ENCODE results near the gene BCL6B. TPM values are rescaled to one million over a fixed set of nuclear protein-coding genes. Genes with fewer than 3 reads are reported as not detected.

Gene BCL6B
- total RNA-seq, 4 donors from 2014 or later, result 1.9 to 8.1 (median 3.2) TPM

DNA sequence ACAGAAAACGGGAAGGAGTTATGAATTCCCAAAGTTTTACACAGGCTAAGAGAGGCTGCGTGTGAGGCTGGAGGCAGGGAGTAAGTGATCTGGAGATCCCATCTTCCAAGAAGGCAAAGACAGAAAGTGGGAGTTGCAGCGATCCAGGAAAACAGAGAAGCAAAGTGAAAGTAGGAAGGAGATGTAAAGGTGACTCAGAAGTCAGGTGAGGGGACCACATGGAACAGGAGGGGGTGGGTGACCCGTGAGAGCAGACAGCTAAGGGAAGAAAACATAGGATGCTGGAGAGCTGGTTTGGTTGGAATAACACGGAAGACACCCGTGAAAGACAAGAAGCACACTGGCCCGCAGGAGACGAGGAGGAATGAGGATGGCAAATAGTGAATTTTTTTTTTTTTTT is 25.7 kb upstream of the BCL6B start:
- H3K27ac ChIP-seq, result no peak overlapping the region
- WGBS, 2 donors, result 92 to 93% methylated on average over 8 of the region's 8 CpGs
- peaks cover 3 to 56% (median 7%) of the 10 kb centered on the region in 3 donors for H3K36me3 ChIP-seq
- DNase-seq (ENCODE audit: low spot score in 2 of 2), result no peak
- no peaks in the 10 kb centered on the region for H3K9me3 ChIP-seq
- H3K4me3 ChIP-seq, result no peak overlapping the region
- peaks cover 0 to 7% of the 10 kb centered on the region in 2 donors for H3K27me3 ChIP-seq
- TF ChIP-seq, protein P1, sequence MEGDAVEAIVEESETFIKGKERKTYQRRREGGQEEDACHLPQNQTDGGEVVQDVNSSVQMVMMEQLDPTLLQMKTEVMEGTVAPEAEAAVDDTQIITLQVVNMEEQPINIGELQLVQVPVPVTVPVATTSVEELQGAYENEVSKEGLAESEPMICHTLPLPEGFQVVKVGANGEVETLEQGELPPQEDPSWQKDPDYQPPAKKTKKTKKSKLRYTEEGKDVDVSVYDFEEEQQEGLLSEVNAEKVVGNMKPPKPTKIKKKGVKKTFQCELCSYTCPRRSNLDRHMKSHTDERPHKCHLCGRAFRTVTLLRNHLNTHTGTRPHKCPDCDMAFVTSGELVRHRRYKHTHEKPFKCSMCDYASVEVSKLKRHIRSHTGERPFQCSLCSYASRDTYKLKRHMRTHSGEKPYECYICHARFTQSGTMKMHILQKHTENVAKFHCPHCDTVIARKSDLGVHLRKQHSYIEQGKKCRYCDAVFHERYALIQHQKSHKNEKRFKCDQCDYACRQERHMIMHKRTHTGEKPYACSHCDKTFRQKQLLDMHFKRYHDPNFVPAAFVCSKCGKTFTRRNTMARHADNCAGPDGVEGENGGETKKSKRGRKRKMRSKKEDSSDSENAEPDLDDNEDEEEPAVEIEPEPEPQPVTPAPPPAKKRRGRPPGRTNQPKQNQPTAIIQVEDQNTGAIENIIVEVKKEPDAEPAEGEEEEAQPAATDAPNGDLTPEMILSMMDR (IDR thresholded peaks at IDR 0.05), result no peak
- no peak for TF ChIP-seq EP300 (IDR thresholded peaks at IDR 0.05)
- no peak for TF ChIP-seq POLR2A (IDR thresholded peaks at IDR 0.05)
- H3K4me1 ChIP-seq, result peaks cover 0 to 15% (median 4%) of the 10 kb centered on the region in 4 donors

DNA sequence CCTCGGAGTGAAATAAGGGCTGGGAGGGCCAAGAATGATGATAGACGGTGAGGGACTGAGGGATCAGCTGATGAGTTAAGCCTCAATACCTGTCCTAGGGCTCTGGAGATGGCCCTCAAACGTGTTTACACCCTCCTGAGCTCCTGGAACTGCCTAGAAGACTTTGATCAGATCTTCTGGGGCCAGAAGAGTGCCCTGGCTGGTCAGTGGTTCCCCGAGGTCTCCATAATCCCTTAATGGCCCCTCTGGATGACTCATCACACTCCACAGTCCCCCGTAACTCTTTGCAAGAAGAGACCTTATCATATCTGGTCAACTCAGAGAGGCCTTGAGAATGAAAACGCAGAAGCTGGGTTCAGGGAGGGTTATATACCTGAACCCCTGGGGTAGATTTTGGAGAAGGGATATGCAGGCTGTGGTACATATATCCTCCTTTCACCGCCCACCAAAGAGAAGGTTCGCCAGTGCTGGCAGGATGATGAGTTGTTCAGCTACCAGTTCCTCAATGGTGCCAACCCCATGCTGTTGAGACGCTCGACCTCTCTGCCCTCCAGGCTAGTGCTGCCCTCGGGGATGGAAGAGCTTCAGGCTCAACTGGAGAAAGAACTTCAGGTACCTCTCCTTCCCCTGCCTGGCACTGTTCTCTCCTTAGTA is 23.9 kb upstream of the BCL6B start:
- 82% methylated on average over 11 of the region's 11 CpGs for WGBS, 2 donors
- TF ChIP-seq, protein P1 (IDR thresholded peaks at IDR 0.05), result no peak
- TF ChIP-seq POLR2A (IDR thresholded peaks at IDR 0.05) (no peak), EP300 (IDR thresholded peaks at IDR 0.05) (no peak)
- DNase-seq (ENCODE audit: low spot score in 2 of 2), result no peak
- Histone ChIP-seq H3K9me3 (no peaks in the 10 kb centered on the region), H3K4me1 (peaks cover 0 to 15% (median 4%) of the 10 kb centered on the region in 4 donors), H3K27me3 (peaks cover 0 to 7% of the 10 kb centered on the region in 2 donors), H3K27ac (no peak overlapping the region), H3K36me3 (peaks cover 3 to 72% (median 7%) of the 10 kb centered on the region in 3 donors), H3K4me3 (no peak overlapping the region)

DNA sequence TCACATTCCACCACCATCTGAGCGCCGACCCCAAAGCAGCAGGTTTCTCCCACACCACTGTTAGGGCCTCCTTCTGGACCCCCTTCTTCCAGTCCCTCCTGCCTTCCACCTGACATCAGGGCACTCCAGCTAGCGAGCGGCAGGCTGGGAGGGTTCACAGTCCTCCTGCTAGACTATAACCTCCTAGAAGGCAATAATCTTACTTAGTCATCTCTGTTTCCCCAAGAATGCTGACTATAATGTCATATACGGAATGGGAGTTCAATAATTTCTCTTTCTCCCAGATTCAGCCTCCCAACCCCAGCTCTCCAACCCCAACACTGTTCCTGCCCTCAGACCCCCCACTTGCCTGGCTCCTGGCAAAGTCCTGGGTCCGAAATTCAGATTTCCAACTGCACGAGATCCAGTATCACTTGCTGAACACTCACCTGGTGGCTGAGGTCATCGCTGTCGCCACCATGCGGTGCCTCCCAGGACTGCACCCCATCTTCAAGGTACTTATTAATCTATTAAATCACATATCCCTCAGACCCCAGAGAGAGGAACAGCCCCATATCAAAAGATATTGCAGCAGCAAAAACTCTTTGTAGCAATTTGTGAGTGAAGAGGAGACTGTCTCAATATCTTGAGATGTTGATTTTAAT is 21.4 kb upstream of the BCL6B start:
- peaks cover 3 to 74% (median 7%) of the 10 kb centered on the region in 3 donors for H3K36me3 ChIP-seq
- no peak for DNase-seq (ENCODE audit: low spot score in 2 of 2)

DNA sequence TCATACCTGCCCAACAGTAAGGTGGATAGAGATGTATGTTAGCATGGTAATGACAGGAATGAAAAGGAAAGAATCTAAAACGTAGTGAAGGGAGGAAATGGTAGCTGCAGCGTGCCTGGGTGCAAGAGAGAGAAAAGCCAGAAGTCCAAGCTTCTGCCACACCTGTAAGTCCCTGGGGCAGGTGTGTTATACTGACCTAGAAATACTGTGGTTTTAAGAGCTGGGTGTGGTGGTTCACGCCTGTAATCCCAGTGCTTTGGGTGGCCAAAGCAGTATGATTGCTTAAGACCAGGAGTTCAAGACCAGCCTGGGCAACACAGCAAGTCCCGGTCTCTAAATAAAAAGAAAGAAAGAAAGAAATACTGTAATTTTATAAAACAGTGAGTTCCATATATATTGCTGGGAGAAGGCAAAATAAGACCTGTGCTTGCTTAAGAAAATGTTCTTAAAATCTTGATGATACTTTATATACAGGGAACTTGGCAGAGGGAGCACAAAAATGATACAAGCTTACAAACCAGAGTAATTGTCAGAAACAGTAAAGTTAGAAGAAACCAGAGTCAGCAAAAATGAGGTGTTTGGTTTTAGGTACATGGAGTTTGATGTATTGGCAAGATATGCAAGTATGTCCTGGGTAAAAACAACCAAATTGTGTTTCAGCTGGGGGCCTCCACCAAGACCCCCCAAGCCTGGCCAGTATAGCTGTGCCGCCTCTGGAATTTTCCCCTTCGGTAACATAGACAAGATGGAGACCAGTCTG is 20.4 kb upstream of the BCL6B start:
- DNase-seq (ENCODE audit: low spot score in 2 of 2), result no peak
- Histone ChIP-seq H3K27me3 (no peaks in the 10 kb centered on the region), H3K27ac (no peak overlapping the region), H3K4me3 (no peak overlapping the region), H3K36me3 (peaks cover 3 to 74% (median 7%) of the 10 kb centered on the region in 3 donors), H3K9me3 (no peaks in the 10 kb centered on the region), H3K4me1 (no peaks in the 10 kb centered on the region)
- 91 to 95% methylated on average over 6 of the region's 6 CpGs for WGBS, 2 donors
- TF ChIP-seq POLR2A (IDR thresholded peaks at IDR 0.05) (no peak), EP300 (IDR thresholded peaks at IDR 0.05) (no peak)
- TF ChIP-seq, protein P1 (IDR thresholded peaks at IDR 0.05), result no peak

More for the DNA sequence above, 21.4 kb upstream of the BCL6B start:
- 69 to 70% methylated on average over 10 of the region's 10 CpGs for WGBS, 2 donors
- Histone ChIP-seq H3K4me1 (peaks cover 0 to 5% (median 0%) of the 10 kb centered on the region in 4 donors), H3K27ac (no peak overlapping the region), H3K4me3 (no peak overlapping the region), H3K27me3 (no peaks in the 10 kb centered on the region), H3K9me3 (no peaks in the 10 kb centered on the region)
- TF ChIP-seq POLR2A (IDR thresholded peaks at IDR 0.05), result no peak
- TF ChIP-seq, protein P1 (IDR thresholded peaks at IDR 0.05), result peak; percentile 12 to 28 (median 20)
- TF ChIP-seq EP300 (IDR thresholded peaks at IDR 0.05), result no peak
